Panc1 (cell line): ENCODE results near the gene EHBP1L1. TPM values are rescaled to one million over a fixed set of nuclear protein-coding genes. Genes with fewer than 3 reads are reported as not detected.

ENCODE experiments used
- ATAC-seq: fragments of 200-7000 bp; cut with Tn5 transposase; 2 replicates; pipeline ENCODE4 v1.9.1; 2020; ENCODE audit warnings: mild to moderate bottlenecking, moderate library complexity
- BruUV-seq: library from RNA; stranded (reverse); fragments of 400-500 nt; replicated peaks from 2 replicates; lab custom pipeline; 2021; lab: Mats Ljungman, UMichigan
- CTCF ChIA-PET: fragments of 300-600 bp; sonication (Branson Sonifier 250); formaldehyde crosslinking; loops from one replicate; lab custom pipeline; 2022; ENCODE audit warnings: antibody characterized with exemption; lab: Charles Lee
- POLR2A ChIA-PET: fragments of 300-600 bp; sonication (Branson Sonifier 250); formaldehyde crosslinking; loops from one replicate; lab custom pipeline; 2022; ENCODE audit warnings: antibody characterized with exemption; lab: Charles Lee
- DNase-seq: peaks from one replicate; pipeline ENCODE4 v3.0.0-alpha.2; 2010; ENCODE audit warnings: low read depth, low spot score
- H3K27ac ChIP-seq: 2 replicates; pipeline ENCODE4 v1.5.1; 2011; ENCODE audit warnings: mild to moderate bottlenecking, low read length, inconsistent platforms
- H3K27me3 ChIP-seq: fragments of 200-500 bp; sonication (Bioruptor generic); 2 replicates; pipeline ENCODE4 v1.6.0; 2014; ENCODE audit warnings: low read length, inconsistent platforms; ENCODE audit not compliant: control insufficient read depth, insufficient read depth
- H3K36me3 ChIP-seq: fragments of 200-500 bp; sonication (Bioruptor generic); 2 replicates; pipeline ENCODE4 v1.5.1; 2014; ENCODE audit warnings: inconsistent platforms, mild to moderate bottlenecking, low read length, moderate library complexity; ENCODE audit not compliant: control insufficient read depth, insufficient read depth
- H3K4me1 ChIP-seq: 2 replicates; pipeline ENCODE4 v1.5.1; 2011; ENCODE audit warnings: inconsistent platforms, mild to moderate bottlenecking, low read length, moderate library complexity; ENCODE audit not compliant: control insufficient read depth, insufficient read depth
- H3K4me3 ChIP-seq, 2 experiments: 2 replicates each; pipeline ENCODE4 v1.5.1; 2011 to 2012; ENCODE audit warnings: low read depth in 2 of 2, low read length in 2 of 2, mild to moderate bottlenecking in 2 of 2, inconsistent platforms in 1 of 2, moderate library complexity in 1 of 2
- H3K9me3 ChIP-seq: fragments of 200-500 bp; sonication (Bioruptor generic); 2 replicates; pipeline ENCODE4 v1.5.1; 2014; ENCODE audit warnings: low read depth, mild to moderate bottlenecking, inconsistent platforms, low read length, moderate library complexity; ENCODE audit not compliant: control insufficient read depth, insufficient read depth
- POLR2AphosphoS5 ChIP-seq: IDR thresholded peaks from 2 replicates; pipeline ENCODE4 v1.6.1; 2012; ENCODE audit warnings: mild to moderate bottlenecking, low read depth, low read length, moderate library complexity
- REST ChIP-seq, 2 experiments: IDR thresholded peaks; 2 replicates each; pipeline ENCODE4 v1.6.1; 2011 to 2012; ENCODE audit warnings: low read depth in 2 of 2, control low read depth in 1 of 2, low read length in 1 of 2, mild to moderate bottlenecking in 1 of 2, moderate library complexity in 1 of 2; ENCODE audit not compliant: insufficient read depth in 1 of 2
- SIN3A ChIP-seq: IDR thresholded peaks from 2 replicates; pipeline ENCODE4 v1.6.1; 2012; ENCODE audit warnings: low read depth, mild to moderate bottlenecking, low read length, moderate library complexity, borderline replicate concordance; ENCODE audit not compliant: insufficient read depth
- TCF7L2 ChIP-seq: IDR thresholded peaks from 2 replicates; pipeline ENCODE4 v1.6.1; 2011; ENCODE audit warnings: mild to moderate bottlenecking, low read depth, low read length, inconsistent platforms
- in situ Hi-C: cut with HindIII; loops from 2 replicates; pipeline ENCODE4 v1.10.0; 2016; ENCODE audit warnings: low sequenced_read_pairs, low pct_unique_long_range_greater_than_20kb
- intact Hi-C: fragments of 100-400 bp; cut with micrococcal nuclease; formaldehyde crosslinking; loops from one replicate; pipeline ENCODE4 v1.10.0; 2022; ENCODE audit not compliant: unreplicated experiment
- total RNA-seq: library from RNA; stranded (reverse); gene quantifications from one replicate; pipeline ENCODE4 v1.2.1, GENCODE V29; 2021; ENCODE audit not compliant: unreplicated experiment
- TF ChIP-seq, protein P1 (sequence below): fragments of 450-650 bp; IDR thresholded peaks from 2 replicates; pipeline ENCODE4 v1.5.1; 2017; ENCODE audit warnings: mild to moderate bottlenecking

EHBP1L1 gene
- total RNA-seq, 1 experiment from 2014 or later: 108 TPM

DNA sequence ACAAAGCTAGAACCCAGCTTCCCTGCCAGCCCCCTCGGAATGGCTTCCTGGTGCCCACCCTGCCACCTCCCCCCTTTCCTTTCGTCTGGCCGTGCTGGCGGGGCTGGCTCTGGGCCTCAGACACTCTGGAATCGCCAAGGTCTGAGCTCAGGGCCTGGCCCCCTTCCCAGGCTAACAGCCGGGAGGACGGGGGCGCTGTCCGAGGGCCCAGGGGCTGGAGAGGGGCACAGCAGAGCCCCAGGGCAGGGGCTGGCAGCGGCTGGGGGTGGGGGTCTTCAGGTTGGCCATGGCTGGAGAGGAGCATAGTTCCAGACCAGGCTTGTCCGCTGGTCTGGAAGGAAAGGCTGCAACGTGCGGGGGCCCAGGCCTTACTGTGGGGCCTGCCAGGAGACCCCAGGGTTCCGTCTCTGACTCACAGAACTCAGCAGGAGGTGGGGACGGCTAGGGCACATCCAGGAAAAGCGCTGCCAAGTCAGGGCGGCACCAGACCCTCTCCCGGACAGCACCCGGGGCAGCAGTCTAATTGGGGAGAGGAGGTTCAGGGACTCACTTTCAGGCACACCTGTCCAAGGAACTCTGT, 16.8 kb upstream of the EHBP1L1 start:
- peaks cover 63% of the 10 kb centered on the region for H3K4me1 ChIP-seq
- no TSS peak for BruUV-seq
- POLR2A ChIA-PET: no interaction called here

GRCh38 chr11:65559535-65559934, 16.3 kb upstream of the EHBP1L1 start:
- no peak for DNase-seq
- H3K36me3 ChIP-seq: no peaks in the 10 kb centered on the region
- BruUV-seq: no TSS peak
- peaks cover 57% of the 10 kb centered on the region for H3K4me1 ChIP-seq
- TF ChIP-seq POLR2AphosphoS5 (no peak), TCF7L2 (no peak), REST (IDR thresholded peaks at IDR 0.05; ENCODE audit: insufficient read depth in 1 of 2, low read depth in 2 of 2, low read length in 1 of 2) (no peak), SIN3A (no peak)
- TF ChIP-seq, protein P1, sequence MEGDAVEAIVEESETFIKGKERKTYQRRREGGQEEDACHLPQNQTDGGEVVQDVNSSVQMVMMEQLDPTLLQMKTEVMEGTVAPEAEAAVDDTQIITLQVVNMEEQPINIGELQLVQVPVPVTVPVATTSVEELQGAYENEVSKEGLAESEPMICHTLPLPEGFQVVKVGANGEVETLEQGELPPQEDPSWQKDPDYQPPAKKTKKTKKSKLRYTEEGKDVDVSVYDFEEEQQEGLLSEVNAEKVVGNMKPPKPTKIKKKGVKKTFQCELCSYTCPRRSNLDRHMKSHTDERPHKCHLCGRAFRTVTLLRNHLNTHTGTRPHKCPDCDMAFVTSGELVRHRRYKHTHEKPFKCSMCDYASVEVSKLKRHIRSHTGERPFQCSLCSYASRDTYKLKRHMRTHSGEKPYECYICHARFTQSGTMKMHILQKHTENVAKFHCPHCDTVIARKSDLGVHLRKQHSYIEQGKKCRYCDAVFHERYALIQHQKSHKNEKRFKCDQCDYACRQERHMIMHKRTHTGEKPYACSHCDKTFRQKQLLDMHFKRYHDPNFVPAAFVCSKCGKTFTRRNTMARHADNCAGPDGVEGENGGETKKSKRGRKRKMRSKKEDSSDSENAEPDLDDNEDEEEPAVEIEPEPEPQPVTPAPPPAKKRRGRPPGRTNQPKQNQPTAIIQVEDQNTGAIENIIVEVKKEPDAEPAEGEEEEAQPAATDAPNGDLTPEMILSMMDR: no peak
- intact Hi-C loops (loop anchor here (10.0 kb wide), 1 partner anchor 295 kb away; the partner anchor contains the start of gene CFL1), in situ Hi-C loops (no loop called here)
- H3K4me3 ChIP-seq: peak overlapping the region in 1 of 2 experiments; percentile 3; a peak in 1 of 4 replicates
- H3K27ac ChIP-seq: peak overlapping the region; percentile 90
- ChIA-PET POLR2A (interaction anchor here (1.2 kb wide), 1 partner anchor 52 kb away, joined by 6 read pairs; no protein-coding TSS in a partner anchor), CTCF (interaction anchor here (0.6 to 3.1 kb wide), 4 partner anchors 11 to 98 kb away, joined by 3 to 15 read pairs (median 4); partner anchors contain the start of genes FAM89B and ZNRD2)
- peak; percentile 29; the same call in 1 of the 2 replicates for ATAC-seq
- no peaks in the 10 kb centered on the region for H3K9me3 ChIP-seq
- no peaks in the 10 kb centered on the region for H3K27me3 ChIP-seq

More for the DNA sequence above, 16.8 kb upstream of the EHBP1L1 start:
- H3K9me3 ChIP-seq: no peaks in the 10 kb centered on the region
- H3K36me3 ChIP-seq: no peaks in the 10 kb centered on the region
- in situ Hi-C loops: no loop called here
- no peaks in the 10 kb centered on the region for H3K27me3 ChIP-seq
- DNase-seq: no peak
- intact Hi-C loops: loop anchor here (10.0 kb wide), 1 partner anchor 296 kb away; the partner anchor contains the start of gene CFL1
- CTCF ChIA-PET: interaction anchor here (0.6 to 3.1 kb wide), 4 partner anchors 12 to 97 kb away, joined by 3 to 15 read pairs (median 4); partner anchors contain the start of gene ZNRD2
- peak; percentile 20 for ATAC-seq
- no peak for TF ChIP-seq SIN3A
- TF ChIP-seq POLR2AphosphoS5: 0 out of 2 replicates have a peak, but pooled peaks have one; percentile 10
- H3K4me3 ChIP-seq: peak overlapping the region; percentile 50 to 60
- H3K27ac ChIP-seq: peak overlapping the region; percentile 90
